Muscle of back (tissue), 11 donors: ENCODE data around the gene MARCO. TPM values are rescaled to one million over a fixed set of nuclear protein-coding genes. Genes with fewer than 3 reads are reported as not detected.

Experiments
- DNase-seq, 3 donors: peaks; one replicate each; pipeline versions ENCODE4 v3.0.0 to v3.0.0-alpha.2; 2013
- polyA plus RNA-seq, 10 donors: library from polyadenylated mRNA; unstranded; fragments of 120-200 nt; gene quantifications; one replicate each; pipeline ENCODE4 v1.2.1, GENCODE V29; 2013; ENCODE audit not compliant: insufficient read length in 10 of 10

MARCO gene
- polyA plus RNA-seq, 10 donors = 0.83 to 2.7 (median 2.1) TPM

GRCh38 chr2:118973542-118973951 lies 31.6 kb downstream of the MARCO start:
- peak in 2 of 3 donors; percentile 27 to 58 for DNase-seq

- no peak for DNase-seq
These were observed 32.4 kb downstream of the MARCO start for GRCh38 chr2:118974103-118974993.

GRCh38 chr2:118975133-118975532 lies 33.1 kb downstream of the MARCO start:
- DNase-seq = no peak

GRCh38 chr2:118978064-118978463 lies 36.1 kb downstream of the MARCO start:
- DNase-seq = no peak

- no peak for DNase-seq
These were observed 37.3 kb downstream of the MARCO start for GRCh38 chr2:118979152-118979861.

- DNase-seq = no peak
These were observed 38.0 kb downstream of the MARCO start for GRCh38 chr2:118980022-118980421.

GRCh38 chr2:118980573-118980972 lies 38.6 kb downstream of the MARCO start:
- no peak for DNase-seq

GRCh38 chr2:118981632-118982031 lies 39.6 kb downstream of the MARCO start:
- DNase-seq = no peak

GRCh38 chr2:118982039-118982438 lies 40.0 kb downstream of the MARCO start:
- no peak for DNase-seq

- no peak for DNase-seq
These were observed 41.1 kb downstream of the MARCO start for GRCh38 chr2:118983133-118983532.

- DNase-seq = no peak
These were observed 41.9 kb downstream of the MARCO start for GRCh38 chr2:118983915-118984314.

GRCh38 chr2:118986738-118987137 lies 44.7 kb downstream of the MARCO start:
- DNase-seq = no peak

GRCh38 chr2:118987886-118988285 lies 45.9 kb downstream of the MARCO start:
- DNase-seq = no peak

GRCh38 chr2:118988706-118989105 lies 46.7 kb downstream of the MARCO start:
- no peak for DNase-seq

GRCh38 chr2:118989481-118989880 lies 47.5 kb downstream of the MARCO start:
- no peak for DNase-seq

- no peak for DNase-seq
These were observed 49.0 kb downstream of the MARCO start for GRCh38 chr2:118990757-118991545.

- DNase-seq = no peak
These were observed 49.6 kb downstream of the MARCO start for GRCh38 chr2:118991554-118991953.

- DNase-seq = no peak
These were observed 50.9 kb downstream of the MARCO start for GRCh38 chr2:118992740-118993391.

- peak in 2 of 3 donors; percentile 18 to 19 for DNase-seq
These were observed 51.4 kb downstream of the MARCO start for GRCh38 chr2:118993392-118993752.

- no peak for DNase-seq
These were observed 52.2 kb downstream of the MARCO start for GRCh38 chr2:118994172-118994700.

- no peak for DNase-seq
These were observed 52.8 kb downstream of the MARCO start for GRCh38 chr2:118994778-118995177.
